ENCODE data around the gene SPTB. TPM values are rescaled to one million over a fixed set of nuclear protein-coding genes. Genes with fewer than 3 reads are reported as not detected.

The SPTB gene
- total and polyA plus RNA-seq, 2 experiments from 2014 or later: 1.1 to 1.7 TPM

DNA sequence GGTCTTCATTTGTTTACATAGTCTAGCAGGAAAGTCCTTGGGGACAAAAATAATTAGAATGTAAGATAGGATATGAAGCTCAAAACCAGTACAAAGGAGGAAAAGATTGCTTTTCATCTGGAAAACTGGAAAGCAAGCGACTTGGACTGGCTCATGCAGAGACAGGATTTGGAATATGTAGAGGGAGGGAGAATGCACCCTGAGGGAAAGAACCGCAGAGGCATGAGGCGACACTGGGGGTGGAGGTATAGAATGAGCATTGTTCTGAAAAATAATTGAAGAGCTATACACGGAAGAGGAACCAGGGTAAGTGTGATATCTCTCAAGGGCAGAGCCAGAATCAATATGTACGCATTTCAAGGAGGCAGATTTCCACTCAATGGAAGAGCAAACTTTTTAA is 90.0 kb downstream of the SPTB start:
- Histone ChIP-seq H3K4me1 (ENCODE audit: insufficient read depth) (no peaks in the 10 kb centered on the region), H2AFZ (no peak overlapping the region), H3K4me2 (no peak overlapping the region), H3K27me3 (no peaks in the 10 kb centered on the region), H3K9me2 (replicated peaks; ENCODE audit: insufficient read depth) (no peaks in the 10 kb centered on the region), H4K20me1 (ENCODE audit: insufficient read depth, poor library complexity, severe bottlenecking) (no peaks in the 10 kb centered on the region), H3K27ac (no peak overlapping the region), H3K79me2 (no peaks in the 10 kb centered on the region), H3K36me3 (replicated peaks; ENCODE audit: insufficient read depth, low read depth) (no peaks in the 10 kb centered on the region), H3K9me3 (ENCODE audit: low read depth) (no peaks in the 10 kb centered on the region), H3K4me3 (no peak overlapping the region)
- DNase-seq (ENCODE audit: low spot score): no peak
- whole genome bisulfite sequencing (ENCODE audit: low lambda C conversion rate, missing lambda C conversion rate): 81% methylated on average over 5 of the region's 5 CpGs
- TF ChIP-seq EZH2 (IDR thresholded peaks at IDR 0.05; ENCODE audit: borderline replicate concordance) (no peak), EZH2phosphoT487 (IDR thresholded peaks at IDR 0.05; ENCODE audit: low read depth, severe bottlenecking, unreplicated experiment) (no peak)
- TF ChIP-seq, protein P1, sequence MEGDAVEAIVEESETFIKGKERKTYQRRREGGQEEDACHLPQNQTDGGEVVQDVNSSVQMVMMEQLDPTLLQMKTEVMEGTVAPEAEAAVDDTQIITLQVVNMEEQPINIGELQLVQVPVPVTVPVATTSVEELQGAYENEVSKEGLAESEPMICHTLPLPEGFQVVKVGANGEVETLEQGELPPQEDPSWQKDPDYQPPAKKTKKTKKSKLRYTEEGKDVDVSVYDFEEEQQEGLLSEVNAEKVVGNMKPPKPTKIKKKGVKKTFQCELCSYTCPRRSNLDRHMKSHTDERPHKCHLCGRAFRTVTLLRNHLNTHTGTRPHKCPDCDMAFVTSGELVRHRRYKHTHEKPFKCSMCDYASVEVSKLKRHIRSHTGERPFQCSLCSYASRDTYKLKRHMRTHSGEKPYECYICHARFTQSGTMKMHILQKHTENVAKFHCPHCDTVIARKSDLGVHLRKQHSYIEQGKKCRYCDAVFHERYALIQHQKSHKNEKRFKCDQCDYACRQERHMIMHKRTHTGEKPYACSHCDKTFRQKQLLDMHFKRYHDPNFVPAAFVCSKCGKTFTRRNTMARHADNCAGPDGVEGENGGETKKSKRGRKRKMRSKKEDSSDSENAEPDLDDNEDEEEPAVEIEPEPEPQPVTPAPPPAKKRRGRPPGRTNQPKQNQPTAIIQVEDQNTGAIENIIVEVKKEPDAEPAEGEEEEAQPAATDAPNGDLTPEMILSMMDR (IDR thresholded peaks at IDR 0.05; ENCODE audit: poor library complexity): no peak

DNA sequence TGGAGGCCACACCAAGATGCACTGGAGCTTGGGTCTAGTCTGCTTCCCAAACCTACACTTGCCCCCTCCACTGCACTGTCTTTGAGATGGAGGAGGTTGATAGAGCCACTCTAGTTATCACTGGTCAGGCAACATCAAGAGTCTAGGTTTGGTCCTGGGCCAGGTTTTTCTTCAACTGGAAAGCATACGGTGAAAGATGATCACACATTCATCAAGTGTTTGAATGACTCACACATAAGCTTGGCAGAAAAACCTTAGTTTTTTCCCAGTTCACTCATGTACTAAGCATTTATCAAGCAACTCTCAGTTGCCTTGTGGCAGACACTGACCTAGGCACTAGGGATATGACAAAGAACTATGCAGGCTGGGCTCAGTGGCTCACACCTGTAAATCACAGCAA is 91.0 kb downstream of the SPTB start:
- no peaks in the 10 kb centered on the region for H3K79me2 ChIP-seq
- H3K4me2 ChIP-seq: no peak overlapping the region
- H4K20me1 ChIP-seq (ENCODE audit: insufficient read depth, poor library complexity, severe bottlenecking): no peaks in the 10 kb centered on the region
- H3K9me3 ChIP-seq (ENCODE audit: low read depth): no peaks in the 10 kb centered on the region
- no peaks in the 10 kb centered on the region for H3K4me1 ChIP-seq (ENCODE audit: insufficient read depth)
- no peaks in the 10 kb centered on the region for H3K36me3 ChIP-seq (replicated peaks; ENCODE audit: insufficient read depth, low read depth)
- WGBS (ENCODE audit: low lambda C conversion rate, missing lambda C conversion rate): 89% methylated on average over 1 of the region's 1 CpG
- peak; percentile 41 for DNase-seq (ENCODE audit: low spot score)
- H3K27me3 ChIP-seq: no peaks in the 10 kb centered on the region
- H3K4me3 ChIP-seq: no peak overlapping the region
- no peak overlapping the region for H2AFZ ChIP-seq
- no peak overlapping the region for H3K27ac ChIP-seq
- TF ChIP-seq, protein P1 (IDR thresholded peaks at IDR 0.05; ENCODE audit: poor library complexity): no peak
- TF ChIP-seq EZH2phosphoT487 (IDR thresholded peaks at IDR 0.05; ENCODE audit: low read depth, severe bottlenecking, unreplicated experiment) (no peak), EZH2 (IDR thresholded peaks at IDR 0.05; ENCODE audit: borderline replicate concordance) (no peak)
- H3K9me2 ChIP-seq (replicated peaks; ENCODE audit: insufficient read depth): no peaks in the 10 kb centered on the region

DNA sequence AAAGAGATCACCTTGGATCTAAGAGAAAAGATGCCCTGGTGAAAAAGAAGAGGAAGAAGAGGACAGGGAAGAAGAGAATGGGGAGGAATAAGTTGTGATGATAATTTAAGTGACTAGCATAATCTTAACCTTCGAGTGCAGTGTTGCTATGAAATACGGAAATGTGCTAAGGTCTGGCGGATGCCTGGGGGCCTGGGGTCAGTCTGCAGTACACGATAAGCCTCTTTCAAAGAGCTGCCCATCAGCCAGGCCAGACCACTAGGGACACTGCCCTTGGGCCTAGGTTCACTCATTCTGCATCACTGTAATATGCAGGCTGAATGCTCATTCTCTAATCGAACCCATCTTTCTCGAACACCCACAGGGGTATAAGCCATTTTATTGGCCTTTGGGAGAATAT is 92.1 kb downstream of the SPTB start:
- WGBS (ENCODE audit: low lambda C conversion rate, missing lambda C conversion rate): 90% methylated on average over 6 of the region's 6 CpGs
- Histone ChIP-seq H4K20me1 (ENCODE audit: insufficient read depth, poor library complexity, severe bottlenecking) (no peaks in the 10 kb centered on the region), H3K27me3 (no peaks in the 10 kb centered on the region), H3K9me3 (ENCODE audit: low read depth) (no peaks in the 10 kb centered on the region), H3K36me3 (replicated peaks; ENCODE audit: insufficient read depth, low read depth) (no peaks in the 10 kb centered on the region), H3K4me2 (no peak overlapping the region), H3K79me2 (no peaks in the 10 kb centered on the region), H3K4me3 (no peak overlapping the region), H3K4me1 (ENCODE audit: insufficient read depth) (no peaks in the 10 kb centered on the region), H3K9me2 (replicated peaks; ENCODE audit: insufficient read depth) (no peaks in the 10 kb centered on the region), H2AFZ (no peak overlapping the region), H3K27ac (no peak overlapping the region)
- no peak for TF ChIP-seq EZH2 (IDR thresholded peaks at IDR 0.05; ENCODE audit: borderline replicate concordance)
- TF ChIP-seq, protein P1 (IDR thresholded peaks at IDR 0.05; ENCODE audit: poor library complexity): no peak
- no peak for TF ChIP-seq EZH2phosphoT487 (IDR thresholded peaks at IDR 0.05; ENCODE audit: low read depth, severe bottlenecking, unreplicated experiment)
- no peak for DNase-seq (ENCODE audit: low spot score)

All from hepatocyte (in vitro differentiated cells).